GM18873 (cell line): ENCODE measurements around the gene TSPO.

Source experiments
- ATAC-seq: cut with Tn5 transposase; IDR thresholded peaks from one replicate; pipeline ENCODE4 v1.9.1; 2021; ENCODE audit warnings: mild to moderate bottlenecking, moderate library complexity, moderate number of reproducible peaks; ENCODE audit not compliant: unreplicated experiment, low FRiP score

TSPO gene

DNA sequence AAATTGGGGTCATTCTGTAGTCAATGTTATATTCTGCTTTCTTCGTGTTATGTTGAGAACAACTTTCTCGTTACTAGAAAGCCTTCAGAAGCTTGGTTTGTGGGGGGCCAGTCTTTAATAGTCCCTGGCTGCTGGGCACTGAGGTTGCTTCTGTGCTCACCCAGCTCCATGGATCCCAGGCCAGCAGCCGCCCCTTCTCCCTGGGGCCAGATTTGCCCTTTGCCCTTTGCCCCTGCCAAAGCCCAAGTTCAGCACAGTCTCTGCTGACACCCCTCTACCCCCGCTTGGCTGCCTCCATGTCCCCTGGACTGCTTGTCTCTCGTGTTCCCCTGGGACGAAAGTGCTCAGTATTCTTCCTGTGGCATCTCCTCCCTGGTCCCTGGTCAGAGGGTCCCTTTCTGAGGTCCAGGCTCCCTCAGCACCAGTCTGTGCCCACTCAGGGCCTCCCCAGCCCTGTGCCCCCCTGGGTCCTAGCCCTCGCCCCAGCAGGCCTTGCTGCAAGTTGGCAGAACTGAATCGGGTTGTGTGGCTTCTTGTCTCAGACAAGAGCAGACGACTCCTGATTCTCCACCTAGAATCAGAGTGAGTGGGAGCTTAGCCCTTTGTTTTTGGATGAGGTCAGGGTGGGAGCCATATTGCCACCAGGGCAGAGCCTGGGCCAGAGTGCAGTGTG, 6.7 kb downstream of the TSPO start:
- ATAC-seq: no peak

DNA sequence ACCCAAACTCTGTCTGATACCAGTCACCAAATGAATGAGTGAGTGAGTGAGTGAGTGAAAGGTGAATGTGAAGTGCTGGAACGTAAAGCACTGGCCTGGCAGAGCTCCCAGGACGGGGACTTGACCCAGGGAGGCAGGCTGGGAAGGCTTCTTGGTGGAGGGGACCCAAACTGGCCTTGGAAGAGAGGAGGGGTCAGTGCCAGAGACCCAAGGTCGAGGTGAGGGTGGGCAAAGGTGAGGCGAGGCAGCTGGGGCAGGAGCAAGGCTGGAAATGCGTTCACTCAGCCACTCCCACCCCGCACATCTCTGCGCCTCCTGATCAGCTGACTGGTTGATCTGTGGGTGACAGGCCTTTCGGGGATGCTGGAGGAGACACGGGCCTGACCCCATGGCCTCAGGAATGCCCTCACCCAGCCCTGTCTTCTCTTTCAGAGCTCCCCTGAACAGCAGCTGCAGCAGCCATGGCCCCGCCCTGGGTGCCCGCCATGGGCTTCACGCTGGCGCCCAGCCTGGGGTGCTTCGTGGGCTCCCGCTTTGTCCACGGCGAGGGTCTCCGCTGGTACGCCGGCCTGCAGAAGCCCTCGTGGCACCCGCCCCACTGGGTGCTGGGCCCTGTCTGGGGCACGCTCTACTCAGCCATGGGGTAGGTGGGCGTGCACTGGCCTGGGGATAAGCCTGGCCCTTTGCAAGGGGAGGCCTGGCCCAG, 7.6 kb downstream of the TSPO start:
- ATAC-seq: no peak

- no peak for ATAC-seq
Observed at GRCh38 chr22:43159484-43160178, 8.3 kb downstream of the TSPO start.

DNA sequence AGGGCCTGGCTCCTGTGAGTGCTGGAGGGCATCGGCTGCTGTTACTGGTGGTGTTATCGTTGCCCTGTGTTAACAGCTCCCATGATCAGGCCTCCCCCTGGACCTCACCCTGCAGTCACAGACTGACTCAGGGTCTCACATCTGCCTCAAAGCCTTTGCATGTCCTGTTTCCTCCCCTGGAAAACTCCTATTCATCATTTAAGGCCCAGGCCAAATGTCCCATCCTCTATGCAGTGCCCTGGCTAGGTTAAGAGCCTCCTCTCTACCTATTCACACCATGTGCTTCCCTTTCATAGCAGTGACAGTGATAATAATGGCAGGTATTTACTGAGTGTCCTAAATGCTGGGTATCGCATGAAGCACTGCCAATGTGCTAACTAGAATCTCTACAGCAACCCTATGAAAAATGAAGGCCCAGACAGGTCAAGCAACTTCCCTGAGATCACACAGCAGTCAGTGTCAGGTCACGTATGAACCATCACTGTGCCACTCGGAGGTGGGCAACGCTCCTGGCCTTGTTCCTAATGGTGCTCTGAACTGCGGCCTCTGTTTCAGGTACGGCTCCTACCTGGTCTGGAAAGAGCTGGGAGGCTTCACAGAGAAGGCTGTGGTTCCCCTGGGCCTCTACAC, 9.3 kb downstream of the TSPO start:
- ATAC-seq: no peak

DNA sequence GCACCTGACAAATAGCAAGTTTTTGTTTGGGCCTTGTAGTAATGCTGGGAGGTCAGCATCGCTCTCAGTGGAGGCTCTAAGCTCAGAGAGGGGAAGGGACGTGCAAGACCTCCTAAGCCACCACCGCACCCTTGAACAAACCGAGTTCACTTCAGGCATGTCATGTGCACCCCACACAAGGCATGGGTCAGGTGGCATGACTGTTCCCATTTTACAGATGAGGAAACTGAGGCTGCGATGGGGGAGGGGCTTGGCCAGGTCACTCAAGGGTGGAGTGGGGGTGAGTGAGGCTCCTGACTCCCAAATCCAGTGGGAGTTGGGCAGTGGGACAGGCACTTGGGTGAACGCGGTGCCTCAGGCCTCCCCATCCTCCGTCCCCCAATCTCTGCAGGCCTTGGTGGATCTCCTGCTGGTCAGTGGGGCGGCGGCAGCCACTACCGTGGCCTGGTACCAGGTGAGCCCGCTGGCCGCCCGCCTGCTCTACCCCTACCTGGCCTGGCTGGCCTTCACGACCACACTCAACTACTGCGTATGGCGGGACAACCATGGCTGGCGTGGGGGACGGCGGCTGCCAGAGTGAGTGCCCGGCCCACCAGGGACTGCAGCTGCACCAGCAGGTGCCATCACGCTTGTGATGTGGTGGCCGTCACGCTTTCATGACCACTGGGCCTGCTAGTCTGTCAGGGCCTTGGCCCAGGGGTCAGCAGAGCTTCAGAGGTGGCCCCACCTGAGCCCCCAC, 11.2 kb downstream of the TSPO start:
- ATAC-seq: no peak

DNA sequence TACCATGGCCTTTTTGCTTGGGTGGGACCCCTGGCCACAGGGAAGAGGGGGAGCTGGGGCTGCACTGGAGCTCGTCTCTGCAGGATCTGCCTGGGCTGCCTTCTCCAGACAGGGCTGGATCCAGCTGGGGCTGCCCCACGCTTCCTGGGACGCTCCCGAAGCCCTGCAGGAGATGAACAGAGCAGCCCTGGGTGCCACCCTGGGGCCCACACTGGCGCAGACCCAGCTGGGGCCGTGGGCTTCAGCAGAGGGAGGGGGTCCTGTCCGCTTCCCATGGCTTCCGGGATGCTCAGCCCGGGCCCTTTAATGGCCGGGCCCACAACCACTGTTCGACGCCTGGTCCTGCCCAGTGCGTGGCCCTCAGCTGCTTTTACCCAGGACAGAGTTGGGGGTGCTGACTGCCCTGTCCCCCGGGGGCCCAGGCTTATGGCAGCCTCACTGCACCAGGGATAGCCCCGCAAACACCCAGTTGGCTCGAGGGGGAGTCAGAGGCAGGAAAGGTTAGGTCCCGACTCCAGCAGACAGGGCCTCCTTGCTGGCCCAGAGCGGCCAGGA, 12.0 kb downstream of the TSPO start:
- ATAC-seq: no peak

DNA sequence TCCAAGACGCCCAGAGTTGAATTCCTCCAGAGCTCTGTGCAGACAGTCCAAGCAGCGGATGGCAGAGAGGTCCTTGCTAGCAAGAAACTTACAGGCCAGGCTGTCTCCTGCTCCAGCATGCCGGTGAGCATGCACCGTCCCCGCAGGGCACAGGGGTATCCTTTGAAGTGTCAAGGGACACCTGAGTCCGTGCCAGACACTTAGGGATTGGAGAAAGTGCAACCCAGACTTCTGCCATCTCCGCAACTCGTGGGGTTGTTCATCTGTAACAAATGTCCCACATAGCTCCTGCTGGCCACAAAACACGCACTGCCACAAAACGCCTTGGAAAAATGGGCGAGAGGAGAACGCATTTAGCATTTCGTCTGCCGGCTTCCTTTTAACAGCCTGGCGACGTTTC, 13.3 kb downstream of the TSPO start:
- no peak for ATAC-seq

DNA sequence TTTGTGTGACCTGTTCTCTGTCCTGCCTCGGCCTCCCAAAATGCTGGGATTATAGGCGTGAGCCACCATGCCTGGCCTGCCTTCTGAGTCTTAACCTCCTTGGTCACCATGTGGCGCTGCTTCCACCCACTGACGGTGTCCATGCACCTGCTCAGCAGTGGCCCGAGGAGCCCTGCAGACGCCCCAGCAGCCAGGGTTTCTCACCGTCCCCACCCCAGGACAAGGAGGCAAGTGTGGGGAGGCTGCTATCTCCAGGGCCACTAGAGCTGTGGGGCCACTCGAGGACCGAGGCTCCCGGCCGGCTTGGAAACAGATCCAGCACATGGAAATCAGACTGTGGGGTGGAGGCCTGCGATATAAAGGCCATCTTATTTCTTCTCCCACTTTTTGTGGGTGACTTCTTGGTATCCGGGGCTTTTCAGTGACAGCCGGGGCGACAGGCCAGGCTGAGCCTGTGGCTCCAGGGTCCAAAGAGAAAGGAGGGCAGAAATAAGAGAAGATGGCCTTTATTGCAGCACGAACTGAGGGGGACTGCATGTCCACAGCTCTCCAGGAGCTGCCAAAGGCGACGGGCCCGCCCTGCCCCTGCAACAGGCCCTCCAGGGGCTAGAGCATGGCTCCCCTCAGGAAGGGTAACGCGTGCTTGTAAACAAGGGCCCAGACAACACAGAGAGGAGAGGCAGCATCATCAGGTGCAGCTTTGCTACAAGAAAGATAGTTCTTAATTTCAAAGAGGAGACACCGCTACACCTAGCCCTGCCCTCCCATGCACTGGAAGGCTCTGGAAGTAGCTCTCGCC, 15.0 kb downstream of the TSPO start:
- no peak for ATAC-seq

DNA sequence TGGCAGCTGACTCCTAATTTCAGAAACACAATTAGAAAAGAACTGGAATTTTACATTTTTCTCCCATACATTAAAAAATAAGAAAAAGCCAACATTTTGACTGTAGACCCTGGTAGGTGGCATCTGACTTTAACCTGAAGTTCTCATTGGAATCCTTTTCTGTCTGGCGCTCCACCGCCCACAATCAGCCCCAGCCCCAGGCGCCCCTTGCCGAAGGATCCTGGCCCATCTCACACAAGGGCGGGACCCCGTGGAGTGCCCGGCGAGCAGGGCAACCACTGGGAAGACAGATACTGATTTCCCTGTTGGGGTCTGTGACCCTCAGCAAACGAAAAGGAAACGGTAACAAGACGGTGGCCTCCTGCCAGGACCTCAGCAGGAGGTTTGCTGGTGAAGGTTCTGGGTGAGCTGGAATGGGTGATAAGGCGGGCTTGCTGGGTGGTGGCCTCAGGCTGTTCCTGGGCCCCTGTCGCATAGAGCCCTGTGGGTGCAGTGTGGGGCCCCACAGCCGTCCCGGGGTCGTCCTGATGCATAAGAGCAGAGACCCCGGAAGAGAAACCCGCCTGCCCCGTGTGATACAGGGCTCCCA, 15.7 kb downstream of the TSPO start:
- ATAC-seq: no peak

GRCh38 chr22:43168471-43169309, 17.3 kb downstream of the TSPO start:
- no peak for ATAC-seq

DNA sequence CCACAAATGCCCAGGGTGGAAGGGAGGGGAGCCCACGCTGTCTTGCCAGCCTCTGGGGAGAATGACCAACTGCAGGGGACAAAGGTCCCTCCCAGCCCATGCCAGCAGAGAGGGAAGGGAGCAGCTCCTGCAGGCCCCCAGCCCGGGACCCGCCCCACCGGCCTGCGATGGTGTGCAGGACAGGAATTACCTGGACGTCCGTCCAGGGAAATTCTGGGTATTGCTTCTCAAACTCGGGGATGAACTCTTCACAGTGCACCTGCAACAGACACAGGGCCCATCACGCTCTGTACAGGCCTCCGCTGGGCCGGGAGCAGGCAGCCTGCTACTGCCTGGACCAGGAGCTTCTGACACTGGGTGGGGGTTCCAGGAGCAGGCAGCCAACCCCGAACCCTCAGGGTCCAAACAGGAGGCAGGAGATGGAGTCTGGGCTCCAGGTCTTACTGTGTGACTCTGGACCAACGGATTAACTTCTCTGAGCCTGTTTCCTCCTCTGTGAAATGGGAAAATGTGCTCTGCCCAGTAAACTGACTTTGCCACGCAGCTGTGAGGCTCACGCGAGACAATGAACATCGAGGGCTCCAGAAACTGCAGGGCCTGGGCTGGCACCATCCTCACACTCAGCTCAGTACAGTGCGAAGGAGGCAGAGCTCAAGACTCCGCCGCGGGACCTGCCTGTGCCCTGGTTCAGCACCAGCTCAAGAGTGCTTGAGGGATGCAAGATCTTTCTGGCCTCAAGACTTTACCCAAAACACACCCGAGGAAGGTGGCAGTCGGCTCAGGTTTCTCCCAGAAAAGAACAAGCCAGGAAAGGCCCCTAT, 18.2 kb downstream of the TSPO start:
- no peak for ATAC-seq

DNA sequence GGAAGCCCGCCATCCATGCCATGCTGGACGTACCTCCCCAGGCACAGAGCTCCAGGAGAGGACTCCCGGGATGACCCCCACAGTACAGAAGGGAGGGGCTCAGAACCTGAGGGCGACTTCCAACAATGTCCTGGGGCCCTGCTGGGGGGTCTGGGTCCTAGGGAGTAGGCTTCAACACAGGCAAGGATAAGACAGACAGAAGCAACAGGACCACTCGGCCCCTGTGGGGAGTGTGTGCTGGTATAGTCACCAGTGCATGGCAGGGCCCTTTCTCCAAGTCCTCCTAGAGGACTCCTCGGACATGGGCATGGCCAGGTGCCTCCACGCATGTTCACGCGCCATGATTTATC, 18.7 kb downstream of the TSPO start:
- ATAC-seq: no peak

GRCh38 chr22:43171019-43171491, 19.7 kb downstream of the TSPO start:
- no peak for ATAC-seq

GRCh38 chr22:43171607-43172006, 20.2 kb downstream of the TSPO start:
- ATAC-seq: no peak

GRCh38 chr22:43172191-43172590, 20.8 kb downstream of the TSPO start:
- ATAC-seq: no peak

DNA sequence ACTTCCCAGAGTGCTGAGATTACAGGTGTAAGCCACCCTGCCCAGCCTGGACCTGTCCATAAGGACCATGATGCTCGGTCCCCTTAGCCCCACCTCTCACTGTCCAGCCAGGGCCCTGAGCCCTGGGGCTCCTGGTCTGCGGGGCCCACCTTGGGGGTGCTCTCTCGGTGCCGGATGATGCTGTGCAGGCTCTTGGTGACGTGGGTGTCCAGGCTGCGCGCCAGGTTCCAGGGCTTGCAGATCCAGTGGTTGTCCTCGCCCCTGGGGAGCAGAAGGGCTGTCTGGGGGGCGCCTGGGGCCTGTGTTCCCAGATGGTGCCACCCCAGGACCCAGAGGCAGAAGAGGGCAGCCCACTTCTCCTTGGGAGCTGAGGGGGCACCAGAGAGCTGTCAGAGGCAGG, 22.2 kb downstream of the TSPO start:
- no peak for ATAC-seq

DNA sequence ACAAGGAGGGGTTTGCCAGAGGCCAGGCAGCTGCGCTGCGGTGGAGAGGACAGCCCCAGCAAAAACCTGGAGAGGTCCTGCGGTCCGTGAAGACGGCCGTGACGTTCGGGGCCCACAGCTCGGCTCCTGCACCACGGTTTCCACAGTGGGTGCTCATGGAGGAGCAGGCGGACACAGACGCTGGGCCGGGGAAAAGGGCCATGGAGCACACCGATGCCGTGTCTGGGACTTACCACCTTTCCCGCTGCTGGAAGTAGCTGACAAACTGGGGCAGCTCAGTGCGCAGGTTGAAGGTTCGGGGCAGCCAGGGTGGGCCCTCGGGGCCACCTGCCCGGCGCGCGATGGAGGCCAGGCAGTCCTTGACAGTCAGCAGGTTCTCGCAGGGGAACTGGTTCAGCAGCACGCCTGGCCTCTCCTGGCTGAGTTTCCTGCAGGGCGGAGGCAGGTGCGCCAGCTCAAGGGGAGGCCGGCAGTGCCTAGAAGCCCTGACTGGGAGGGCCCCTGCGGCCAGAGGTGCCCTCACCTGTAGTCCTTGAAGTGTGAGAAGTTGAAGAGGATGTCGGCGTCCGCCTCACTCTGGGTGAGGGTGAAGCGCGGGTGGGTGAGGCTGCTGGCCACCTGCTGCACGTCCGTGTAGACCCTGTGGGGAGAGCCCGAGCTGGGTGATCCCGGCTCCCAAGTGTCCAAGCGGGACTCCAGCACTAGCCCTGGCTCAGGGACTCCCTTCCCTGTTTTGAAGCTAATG, 22.8 kb downstream of the TSPO start:
- ATAC-seq: no peak
